RCC 7860 (cell line): Measurements from ENCODE around the gene BEND3.
"Not testable (repeated sequence)": the region's sequence is repeated elsewhere in the genome, so short reads cannot be mapped to it uniquely, and the experiment has no call there.

Experiments
- DNase-seq: peaks from one replicate; pipeline ENCODE4 v3.0.0-alpha.2; 2015; ENCODE audit warnings: low spot score
- FAIRE-seq: peaks from 2 replicates; lab custom pipeline; 2012; peaks lifted over from hg19 to GRCh38; lab: Jason Lieb, UNC

The BEND3 gene

GRCh38 chr6:107121964-107122495, 6.7 kb upstream of the BEND3 start:
- no peak for FAIRE-seq
- DNase-seq: no peak

GRCh38 chr6:107121266-107121665, 6.0 kb upstream of the BEND3 start:
- FAIRE-seq: no peak
- DNase-seq: no peak

GRCh38 chr6:107120404-107120803, 5.1 kb upstream of the BEND3 start:
- no peak for FAIRE-seq
- DNase-seq: no peak

- DNase-seq (no peak), FAIRE-seq (no peak)
Measured at GRCh38 chr6:107118976-107119375, 3.7 kb upstream of the BEND3 start.

GRCh38 chr6:107118540-107118939, 3.2 kb upstream of the BEND3 start:
- not testable (repeated sequence) for FAIRE-seq, DNase-seq

GRCh38 chr6:107116931-107117330, 1.6 kb upstream of the BEND3 start:
- FAIRE-seq: no peak
- no peak for DNase-seq

- DNase-seq (no peak), FAIRE-seq (no peak)
Measured at GRCh38 chr6:107116328-107116892, 1.1 kb upstream of the BEND3 start.

- FAIRE-seq (no peak), DNase-seq (no peak)
Measured at GRCh38 chr6:107115695-107116327, 496 bp upstream of the BEND3 start.

GRCh38 chr6:107114213-107114925, 946 bp downstream of the BEND3 start:
- no peak for FAIRE-seq
- DNase-seq: peak; percentile 59

GRCh38 chr6:107110200-107110599, 5.1 kb downstream of the BEND3 start:
- DNase-seq (no peak), FAIRE-seq (no peak)

GRCh38 chr6:107108201-107108890, 7.0 kb downstream of the BEND3 start:
- no peak for DNase-seq

GRCh38 chr6:107107791-107108190, 7.5 kb downstream of the BEND3 start:
- FAIRE-seq: no peak
- DNase-seq: no peak

More at GRCh38 chr6:107108201-107108890, 7.0 kb downstream of the BEND3 start:
- FAIRE-seq: no peak

- no peak for DNase-seq
- no peak for FAIRE-seq
Measured at GRCh38 chr6:107106165-107106564, 9.2 kb downstream of the BEND3 start.

- FAIRE-seq (no peak), DNase-seq (no peak)
Measured at GRCh38 chr6:107105511-107106116, 9.7 kb downstream of the BEND3 start.

- DNase-seq (no peak), FAIRE-seq (no peak)
Measured at GRCh38 chr6:107103082-107103481, 12.2 kb downstream of the BEND3 start.

- DNase-seq (no peak), FAIRE-seq (no peak)
Measured at GRCh38 chr6:107102414-107102805, 12.9 kb downstream of the BEND3 start.

- no peak for FAIRE-seq
- no peak for DNase-seq
Measured at GRCh38 chr6:107101686-107102413, 13.5 kb downstream of the BEND3 start.

- DNase-seq: no peak
- FAIRE-seq: no peak
Measured at GRCh38 chr6:107101211-107101610, 14.1 kb downstream of the BEND3 start.

GRCh38 chr6:107098436-107099307, 16.6 kb downstream of the BEND3 start:
- DNase-seq (no peak), FAIRE-seq (no peak)
